HepG2 (cell line): ENCODE measurements around the gene ANXA9. TPM values are rescaled to one million over a fixed set of nuclear protein-coding genes. Genes with fewer than 3 reads are reported as not detected.

Experiments used
- ATF3 ChIP-seq: sonication (generic); formaldehyde crosslinking; IDR thresholded peaks from 2 replicates; pipeline ENCODE4 v1.4.0; 2020; ENCODE audit warnings: missing genetic modification reagents
- ATF7 ChIP-seq, 2 experiments: fragments of 450-650 bp in 1 of 2; sonication (generic) in 1 of 2; formaldehyde crosslinking in 1 of 2; IDR thresholded peaks; 2 replicates each; pipeline versions ENCODE4 v1.4.0 to v1.6.1; 2016 to 2020; ENCODE audit warnings: antibody characterized with exemption in 1 of 2, mild to moderate bottlenecking in 1 of 2, missing genetic modification reagents in 1 of 2
- BCLAF1 ChIP-seq: fragments of 450-650 bp; IDR thresholded peaks from 2 replicates; pipeline ENCODE4 v1.6.1; 2017; ENCODE audit warnings: mild to moderate bottlenecking
- HCFC1 ChIP-seq: fragments of 150-350 bp; IDR thresholded peaks from 2 replicates; pipeline ENCODE4 v1.6.1; 2014; ENCODE audit warnings: low read depth, low read length
- HDAC2 ChIP-seq: sonication (generic); formaldehyde crosslinking; IDR thresholded peaks from 2 replicates; pipeline ENCODE4 v1.4.0; 2020; ENCODE audit warnings: missing genetic modification reagents
- HIVEP1 ChIP-seq: sonication (generic); formaldehyde crosslinking; IDR thresholded peaks from 2 replicates; pipeline ENCODE4 v1.4.0; 2020; ENCODE audit warnings: mild to moderate bottlenecking, missing genetic modification reagents
- HNRNPL ChIP-seq: fragments of 200-400 bp; formaldehyde crosslinking; IDR thresholded peaks from 2 replicates; pipeline ENCODE4 v1.6.1; 2017; ENCODE audit warnings: mild to moderate bottlenecking, low read depth, low read length
- PAWR ChIP-seq: sonication (generic); formaldehyde crosslinking; IDR thresholded peaks from 2 replicates; pipeline ENCODE4 v1.4.0; 2020; ENCODE audit warnings: missing genetic modification reagents, mild to moderate bottlenecking, borderline replicate concordance
- PHF21A ChIP-seq: sonication (generic); formaldehyde crosslinking; IDR thresholded peaks from 2 replicates; pipeline ENCODE4 v1.5.0; 2020; ENCODE audit warnings: mild to moderate bottlenecking, missing genetic modification reagents
- SETDB1 ChIP-seq: sonication (generic); formaldehyde crosslinking; IDR thresholded peaks from 2 replicates; pipeline ENCODE4 v1.5.1; 2020; ENCODE audit warnings: missing genetic modification reagents, mild to moderate bottlenecking, borderline replicate concordance
- SMAD3 ChIP-seq: sonication (generic); formaldehyde crosslinking; IDR thresholded peaks from 2 replicates; pipeline ENCODE4 v1.4.0; 2020; ENCODE audit warnings: missing genetic modification reagents
- SYNCRIP ChIP-seq: fragments of 200-400 bp; formaldehyde crosslinking; IDR thresholded peaks from 2 replicates; pipeline ENCODE4 v1.6.1; 2018; ENCODE audit warnings: mild to moderate bottlenecking, low read depth, low read length; ENCODE audit not compliant: insufficient read depth
- TEAD3 ChIP-seq: optimal IDR thresholded peaks from 2 replicates; pipeline ENCODE3; 2016; ENCODE audit warnings: borderline replicate concordance
- THAP11 ChIP-seq: IDR thresholded peaks from 2 replicates; pipeline ENCODE4 v1.6.1; 2016; ENCODE audit warnings: missing biosample characterization, missing genetic modification reagents
- ZBTB46 ChIP-seq: sonication (generic); formaldehyde crosslinking; IDR thresholded peaks from 2 replicates; pipeline ENCODE4 v1.4.0; 2020; ENCODE audit warnings: mild to moderate bottlenecking, missing genetic modification reagents, borderline replicate concordance
- ZMAT3 ChIP-seq: sonication (generic); formaldehyde crosslinking; conservative IDR thresholded peaks from 2 replicates; pipeline ENCODE4 v1.7.0; 2021; ENCODE audit warnings: missing genetic modification reagents
- ZNF264 ChIP-seq: sonication (generic); formaldehyde crosslinking; IDR thresholded peaks from 2 replicates; pipeline ENCODE4 v1.4.0; 2020; ENCODE audit warnings: missing genetic modification reagents
- ZNF550 ChIP-seq: sonication (generic); formaldehyde crosslinking; IDR thresholded peaks from 2 replicates; pipeline ENCODE4 v1.4.0; 2020; ENCODE audit warnings: mild to moderate bottlenecking, missing genetic modification reagents, borderline replicate concordance
- ZNF563 ChIP-seq: sonication (generic); formaldehyde crosslinking; IDR thresholded peaks from 2 replicates; pipeline ENCODE4 v1.8.0; 2022; ENCODE audit warnings: mild to moderate bottlenecking, moderate library complexity, missing genetic modification reagents
- ZNF597 ChIP-seq: sonication (generic); formaldehyde crosslinking; IDR thresholded peaks from 2 replicates; pipeline ENCODE4 v1.5.0; 2020; ENCODE audit warnings: missing genetic modification reagents
- ZNF598 ChIP-seq: sonication (generic); formaldehyde crosslinking; IDR thresholded peaks from 2 replicates; pipeline ENCODE4 v1.5.1; 2020; ENCODE audit warnings: mild to moderate bottlenecking, missing genetic modification reagents, borderline replicate concordance
- ZNF616 ChIP-seq: sonication (generic); formaldehyde crosslinking; IDR thresholded peaks from 2 replicates; pipeline ENCODE4 v1.5.0; 2020; ENCODE audit warnings: low read depth, mild to moderate bottlenecking, missing genetic modification reagents
- ZNF709 ChIP-seq: sonication (generic); formaldehyde crosslinking; IDR thresholded peaks from 2 replicates; pipeline ENCODE4 v1.5.0; 2020; ENCODE audit warnings: mild to moderate bottlenecking, missing genetic modification reagents
- ZSCAN29 ChIP-seq: sonication (generic); formaldehyde crosslinking; conservative IDR thresholded peaks from 2 replicates; pipeline ENCODE4 v1.4.0; 2020; ENCODE audit warnings: mild to moderate bottlenecking, missing genetic modification reagents
- ZSCAN31 ChIP-seq: sonication (generic); formaldehyde crosslinking; IDR thresholded peaks from 2 replicates; pipeline ENCODE4 v1.5.0; 2020; ENCODE audit warnings: low read depth, mild to moderate bottlenecking, missing genetic modification reagents
- polyA plus RNA-seq, 8 experiments: library from polyadenylated mRNA; depleted of rRNA in 3 of 8; stranded (reverse) in 7 of 8; unstranded in 1 of 8; fragments of >200 nt; fragmentation: Illumina TruSeq in 4 of 8; extraction: Trizol in 4 of 8; gene quantifications; 2 replicates each; pipeline versions ENCODE4 v1.2.1 to v1.2.3, GENCODE V29; 2011 to 2016; ENCODE audit warnings: low read depth in 4 of 8, missing spikeins in 1 of 8, mixed read lengths in 1 of 8; ENCODE audit not compliant: insufficient read depth in 1 of 8
- total RNA-seq, 5 experiments: library from RNA; depleted of rRNA; stranded (reverse); fragments of >200 nt; fragmentation: Illumina TruSeq; extraction: Trizol; gene quantifications; 2 replicates each; pipeline ENCODE4 v1.2.3, GENCODE V29; 2016; ENCODE audit warnings: low read depth in 1 of 5

The ANXA9 gene
- total and polyA plus RNA-seq, 2 of the 13 experiments (the other 11 are each of a cell fraction or from before 2014, with no cell fraction given), result 13.3 to 23.9 TPM

- TF ChIP-seq HDAC2 (peak; percentile 92), ATF3 (CRISPR knock-in tag) (no peak), THAP11 (peak; percentile 43), TEAD3 (peak; percentile 96), PHF21A (peak; percentile 83), ZSCAN31 (CRISPR knock-in tag) (no peak), SMAD3 (0 out of 2 replicates have a peak, but pooled peaks have one; percentile 13), SYNCRIP (no peak), ZNF597 (no peak), ZNF550 (CRISPR knock-in tag) (no peak), SETDB1 (CRISPR knock-in tag) (no peak), ZBTB46 (CRISPR knock-in tag) (peak; percentile 50; the same call in 1 of the 2 replicates), ATF7 (IDR thresholded peaks at IDR 0.05) (peak; percentile 47), ATF7 (CRISPR knock-in tag; IDR thresholded peaks at IDR 0.05) (peak; percentile 24; the same call in 1 of the 2 replicates), ZNF709 (CRISPR knock-in tag) (no peak), ZNF264 (CRISPR knock-in tag) (peak; percentile 90), ZNF598 (CRISPR knock-in tag) (peak; percentile 71; the same call in 1 of the 2 replicates), ZMAT3 (CRISPR knock-in tag) (no peak), BCLAF1 (no peak), ZNF616 (CRISPR knock-in tag) (no peak), ZSCAN29 (CRISPR knock-in tag) (no peak; the same call in 1 of the 2 replicates), HCFC1 (no peak), HIVEP1 (CRISPR knock-in tag) (no peak), PAWR (CRISPR knock-in tag) (no peak), ZNF563 (CRISPR knock-in tag) (no peak), HNRNPL (no peak)
Measured at GRCh38 chr1:151012684-151013471, 30.8 kb downstream of the ANXA9 start (continued).
